CD4-positive, CD25-positive, alpha-beta regulatory T cell (primary cell): ENCODE results near the gene LOXL3. TPM values are rescaled to one million over a fixed set of nuclear protein-coding genes. Genes with fewer than 3 reads are reported as not detected.

Experiments
- ATAC-seq, 2 donors: fragments of 150-1000 bp; cut with Tn5 transposase; one replicate each; pipeline ENCODE4 v1.10.0; 2021; ENCODE audit warnings: low read depth in 2 of 2, moderate number of reproducible peaks in 2 of 2, moderate library complexity in 1 of 2
- DNase-seq, 3 donors: peaks; one replicate each; pipeline versions ENCODE4 v3.0.0 to v3.0.0-alpha.2; 2012 to 2022; ENCODE audit warnings: mixed read lengths in 1 of 3
- H3K27ac ChIP-seq: one replicate; pipeline ENCODE4 v1.7.0; 2013; ENCODE audit warnings: mild to moderate bottlenecking, low read length; ENCODE audit not compliant: insufficient read depth, poor library complexity, severe bottlenecking
- H3K27me3 ChIP-seq: one replicate; pipeline ENCODE4 v1.7.0; 2013; ENCODE audit warnings: low read length; ENCODE audit not compliant: control insufficient read depth, insufficient read depth
- H3K36me3 ChIP-seq: one replicate; pipeline ENCODE4 v1.7.0; 2013; ENCODE audit warnings: mild to moderate bottlenecking, low read length, moderate library complexity; ENCODE audit not compliant: control insufficient read depth, insufficient read depth
- H3K4me1 ChIP-seq: 2 replicates; pipeline ENCODE4 v1.7.0; 2013; ENCODE audit warnings: mild to moderate bottlenecking, low read length; ENCODE audit not compliant: insufficient read depth, control insufficient read depth, poor library complexity, severe bottlenecking
- H3K4me3 ChIP-seq: one replicate; pipeline ENCODE4 v1.7.0; 2013; ENCODE audit warnings: low read depth, mild to moderate bottlenecking, low read length, moderate library complexity
- H3K9me3 ChIP-seq, 2 experiments: 1 replicate in 1 of 2; 2 replicates in 1 of 2; pipeline ENCODE4 v1.7.0; 2013; ENCODE audit warnings: low read length in 2 of 2, mild to moderate bottlenecking in 1 of 2, moderate library complexity in 1 of 2; ENCODE audit not compliant: control insufficient read depth in 2 of 2
- H3K27ac Mint-ChIP-seq, 3 donors: one replicate each; pipeline ENCODE4 v1.8.0; 2020 to 2022; ENCODE audit warnings: mild to moderate bottlenecking in 3 of 3, mixed read lengths in 3 of 3, moderate library complexity in 2 of 3
- H3K27me3 Mint-ChIP-seq: one replicate; pipeline ENCODE4 v1.8.0; 2022; ENCODE audit warnings: mild to moderate bottlenecking, mixed read lengths
- H3K36me3 Mint-ChIP-seq: one replicate; pipeline ENCODE4 v1.8.0; 2020; ENCODE audit warnings: mixed read lengths
- H3K4me1 Mint-ChIP-seq, 4 donors: one replicate each; pipeline ENCODE4 v1.8.0; 2020 to 2022; ENCODE audit warnings: mixed read lengths in 4 of 4, mild to moderate bottlenecking in 1 of 4
- H3K4me3 Mint-ChIP-seq, 4 donors: one replicate each; pipeline ENCODE4 v1.8.0; 2020 to 2022; ENCODE audit warnings: mild to moderate bottlenecking in 4 of 4, mixed read lengths in 4 of 4, moderate library complexity in 3 of 4
- H3K9me3 Mint-ChIP-seq, 7 donors: one replicate each; pipeline ENCODE4 v1.8.0; 2020 to 2022; ENCODE audit warnings: mixed read lengths in 7 of 7, mild to moderate bottlenecking in 3 of 7, moderate library complexity in 2 of 7
- polyA plus RNA-seq, 4 donors: library from polyadenylated mRNA; unstranded; fragments of 300-500 nt; fragmentation: Illumina TruSeq; gene quantifications; one replicate each; pipeline ENCODE4 v1.2.3, GENCODE V29; 2021
- total RNA-seq: library from RNA; stranded (reverse); gene quantifications from one replicate; pipeline ENCODE4 v1.2.3, GENCODE V29; 2022

Gene LOXL3
- total and polyA plus RNA-seq, 5 donors from 2014 or later = 0.09 to 1.1 TPM; not detected in 3

GRCh38 chr2:74546004-74546403 is 7.7 kb downstream of the LOXL3 start:
- Mint-ChIP-seq H3K36me3 (no peaks in the 10 kb centered on the region), H3K4me3 (no peak overlapping the region), H3K27ac (no peak overlapping the region), H3K27me3 (peaks cover 58% of the 10 kb centered on the region), H3K9me3 (peaks cover 0 to 2% (median 0%) of the 10 kb centered on the region in 7 donors), H3K4me1 (peaks cover 5 to 14% (median 7%) of the 10 kb centered on the region in 4 donors)
- no peak for DNase-seq
- no peak for ATAC-seq
- H3K4me1 ChIP-seq = peaks cover 13% of the 10 kb centered on the region
- H3K36me3 ChIP-seq = no peaks in the 10 kb centered on the region
- H3K27me3 ChIP-seq = peaks cover 35% of the 10 kb centered on the region
- H3K9me3 ChIP-seq = no peaks in the 10 kb centered on the region
- no peak overlapping the region for H3K4me3 ChIP-seq
- H3K27ac ChIP-seq = no peak overlapping the region

GRCh38 chr2:74544634-74545033 is 9.1 kb downstream of the LOXL3 start:
- no peak overlapping the region for H3K27ac ChIP-seq
- H3K9me3 ChIP-seq = no peaks in the 10 kb centered on the region
- H3K4me1 Mint-ChIP-seq = peaks cover 5 to 13% (median 7%) of the 10 kb centered on the region in 4 donors
- H3K27me3 ChIP-seq = peaks cover 30% of the 10 kb centered on the region
- no peak overlapping the region for H3K4me3 ChIP-seq
- H3K4me1 ChIP-seq = peaks cover 13% of the 10 kb centered on the region
- peak overlapping the region in 1 of 4 donors; percentile 40 for H3K4me3 Mint-ChIP-seq
- no peaks in the 10 kb centered on the region for H3K36me3 ChIP-seq
- no peak for ATAC-seq
- H3K27ac Mint-ChIP-seq = no peak overlapping the region
- H3K27me3 Mint-ChIP-seq = peaks cover 49% of the 10 kb centered on the region
- no peaks in the 10 kb centered on the region for H3K36me3 Mint-ChIP-seq
- DNase-seq = peak in 1 of 3 donors; percentile 35
- peaks cover 0 to 2% (median 0%) of the 10 kb centered on the region in 7 donors for H3K9me3 Mint-ChIP-seq

DNA sequence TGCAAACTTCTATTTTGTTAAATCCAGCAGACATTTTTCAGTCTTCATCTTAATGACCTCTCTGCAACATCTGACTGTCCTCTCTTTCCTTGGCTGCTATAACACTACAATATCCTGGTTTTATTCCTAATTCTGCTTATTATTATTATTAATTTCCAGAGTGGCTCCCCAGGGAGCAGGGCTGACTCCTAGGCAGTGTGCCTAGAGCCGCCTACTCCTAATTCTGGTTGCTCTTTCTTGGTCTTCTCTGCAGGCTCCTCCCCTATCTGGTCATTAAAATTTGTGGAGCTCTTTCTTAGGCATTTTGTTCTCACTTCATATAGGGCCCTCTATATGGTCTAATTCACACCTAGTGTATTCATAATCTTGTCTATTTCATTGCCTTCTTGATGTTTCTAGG is 10.8 kb downstream of the LOXL3 start:
- Mint-ChIP-seq H3K27me3 (peaks cover 50% of the 10 kb centered on the region), H3K4me3 (no peak overlapping the region), H3K27ac (no peak overlapping the region), H3K9me3 (peaks cover 0 to 2% (median 0%) of the 10 kb centered on the region in 7 donors), H3K36me3 (no peaks in the 10 kb centered on the region), H3K4me1 (peaks cover 0 to 2% (median under 1%) of the 10 kb centered on the region in 4 donors)
- Histone ChIP-seq H3K4me3 (no peak overlapping the region), H3K27me3 (peaks cover 29% of the 10 kb centered on the region), H3K27ac (no peak overlapping the region), H3K4me1 (no peaks in the 10 kb centered on the region), H3K36me3 (no peaks in the 10 kb centered on the region), H3K9me3 (no peaks in the 10 kb centered on the region)
- no peak for ATAC-seq
- DNase-seq = no peak

DNA sequence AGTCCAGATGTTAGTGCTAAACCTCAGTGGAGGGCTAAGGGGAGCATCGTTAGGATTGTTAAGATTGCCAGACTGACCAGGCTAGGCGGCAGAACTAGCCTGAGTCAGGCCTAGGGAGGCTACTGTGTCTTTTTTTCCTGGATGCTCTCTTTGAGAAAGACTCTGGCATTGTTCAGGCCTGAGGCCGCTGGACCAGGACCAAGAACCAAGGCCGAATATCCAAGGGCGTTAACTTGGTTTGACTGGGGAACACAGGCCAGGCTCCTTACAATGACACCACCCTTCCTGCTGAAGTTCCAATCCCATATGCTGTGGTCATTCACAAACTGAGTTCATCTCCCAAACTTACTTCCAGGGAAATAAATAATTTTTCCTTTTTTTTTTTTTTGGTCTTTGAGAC is 13.5 kb downstream of the LOXL3 start:
- H3K9me3 Mint-ChIP-seq = peaks cover 0 to 2% (median 0%) of the 10 kb centered on the region in 7 donors
- no peak overlapping the region for H3K27ac Mint-ChIP-seq
- H3K4me3 Mint-ChIP-seq = no peak overlapping the region
- Histone ChIP-seq H3K9me3 (no peaks in the 10 kb centered on the region), H3K4me3 (no peak overlapping the region), H3K36me3 (no peaks in the 10 kb centered on the region), H3K4me1 (no peaks in the 10 kb centered on the region), H3K27ac (no peak overlapping the region), H3K27me3 (peaks cover 28% of the 10 kb centered on the region)
- H3K36me3 Mint-ChIP-seq = no peaks in the 10 kb centered on the region
- DNase-seq (no peak), ATAC-seq (no peak)
- H3K4me1 Mint-ChIP-seq = no peaks in the 10 kb centered on the region
- peaks cover 32% of the 10 kb centered on the region for H3K27me3 Mint-ChIP-seq

GRCh38 chr2:74538881-74539339 is 14.8 kb downstream of the LOXL3 start:
- Histone ChIP-seq H3K36me3 (no peaks in the 10 kb centered on the region), H3K4me1 (no peaks in the 10 kb centered on the region), H3K9me3 (no peaks in the 10 kb centered on the region), H3K27me3 (peaks cover 23% of the 10 kb centered on the region), H3K4me3 (no peak overlapping the region), H3K27ac (no peak overlapping the region)
- ATAC-seq (no peak), DNase-seq (no peak)
- H3K36me3 Mint-ChIP-seq = no peaks in the 10 kb centered on the region
- H3K4me1 Mint-ChIP-seq = no peaks in the 10 kb centered on the region
- no peak overlapping the region for H3K4me3 Mint-ChIP-seq
- H3K27ac Mint-ChIP-seq = no peak overlapping the region
- peaks cover 0 to 2% (median 0%) of the 10 kb centered on the region in 7 donors for H3K9me3 Mint-ChIP-seq
- H3K27me3 Mint-ChIP-seq = peaks cover 26% of the 10 kb centered on the region

DNA sequence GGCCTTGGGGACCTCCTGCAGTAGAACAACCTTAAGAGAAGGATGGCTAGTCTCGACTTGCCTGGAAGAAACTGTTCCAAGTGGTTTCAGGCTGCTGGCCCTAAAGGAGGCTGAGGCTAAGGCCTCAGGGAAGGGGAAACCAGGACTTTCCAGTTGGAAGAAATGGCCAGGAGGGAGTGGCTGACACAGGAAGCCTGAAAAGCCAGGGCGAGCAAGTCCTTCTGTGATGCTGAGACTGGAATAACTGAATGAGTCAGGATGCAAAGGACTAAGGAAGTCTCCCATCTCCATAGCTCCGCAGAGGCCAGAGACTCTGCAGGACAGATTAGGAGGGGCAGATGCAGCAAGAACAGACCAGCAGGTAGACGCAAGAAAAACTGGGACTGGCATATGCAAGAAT is 16.6 kb downstream of the LOXL3 start:
- Histone ChIP-seq H3K4me1 (no peaks in the 10 kb centered on the region), H3K36me3 (no peaks in the 10 kb centered on the region), H3K27me3 (peaks cover 19% of the 10 kb centered on the region), H3K9me3 (no peaks in the 10 kb centered on the region), H3K27ac (no peak overlapping the region), H3K4me3 (no peak overlapping the region)
- ATAC-seq (no peak), DNase-seq (no peak)
- H3K27ac Mint-ChIP-seq = no peak overlapping the region
- H3K27me3 Mint-ChIP-seq = peaks cover 19% of the 10 kb centered on the region
- peaks cover 3 to 4% (median 3%) of the 10 kb centered on the region in 4 donors for H3K4me1 Mint-ChIP-seq
- H3K9me3 Mint-ChIP-seq = no peaks in the 10 kb centered on the region
- peaks cover 8% of the 10 kb centered on the region for H3K36me3 Mint-ChIP-seq
- H3K4me3 Mint-ChIP-seq = no peak overlapping the region

GRCh38 chr2:74536166-74536950 is 17.4 kb downstream of the LOXL3 start:
- no peaks in the 10 kb centered on the region for H3K9me3 Mint-ChIP-seq

More at GRCh38 chr2:74536166-74536950, 17.4 kb downstream of the LOXL3 start:
- H3K27me3 ChIP-seq = peaks cover 19% of the 10 kb centered on the region
- ATAC-seq (no peak), DNase-seq (no peak)
- Mint-ChIP-seq H3K27me3 (peaks cover 19% of the 10 kb centered on the region), H3K27ac (no peak overlapping the region), H3K4me1 (peaks cover 7 to 11% (median 9%) of the 10 kb centered on the region in 4 donors), H3K36me3 (peaks cover 10% of the 10 kb centered on the region), H3K4me3 (no peak overlapping the region)
- H3K9me3 ChIP-seq = no peaks in the 10 kb centered on the region
- H3K27ac ChIP-seq = no peak overlapping the region
- H3K4me3 ChIP-seq = no peak overlapping the region
- no peaks in the 10 kb centered on the region for H3K36me3 ChIP-seq
- H3K4me1 ChIP-seq = peaks cover 5% of the 10 kb centered on the region
